ENCODE results near the gene SBF2.
"Not testable (repeated sequence)": the region's sequence is repeated elsewhere in the genome, so short reads cannot be mapped to it uniquely, and the experiment has no call there.

The SBF2 gene

DNA sequence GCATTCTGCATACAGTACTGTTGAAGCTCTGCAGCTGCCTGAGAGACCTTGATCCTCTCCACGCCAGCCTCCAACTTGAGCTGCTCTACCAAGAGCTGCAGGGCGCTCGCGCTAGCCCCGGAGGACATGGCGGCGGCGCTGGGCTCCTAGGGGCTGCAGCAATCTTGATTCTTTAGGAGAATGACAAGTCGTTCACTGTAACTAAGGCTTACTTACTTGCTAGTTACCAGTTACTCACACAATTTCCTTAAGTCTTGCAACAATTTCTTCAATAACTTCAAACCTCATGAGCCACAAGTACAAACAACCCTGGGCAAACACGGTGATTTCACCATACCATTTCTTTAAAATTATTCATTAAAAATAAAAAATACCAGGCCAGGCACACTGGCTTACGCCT is 21.9 kb downstream of the SBF2 start:
- ChIA-PET CTCF (no interaction called here), POLR2A (no interaction called here)
- no peak for TF ChIP-seq CTCF (IDR thresholded peaks at IDR 0.05; ENCODE audit: control extremely low read depth, extremely low read depth, low read depth, missing control alignments)
- DNase-seq (ENCODE audit: extremely low spot score) = no peak

DNA sequence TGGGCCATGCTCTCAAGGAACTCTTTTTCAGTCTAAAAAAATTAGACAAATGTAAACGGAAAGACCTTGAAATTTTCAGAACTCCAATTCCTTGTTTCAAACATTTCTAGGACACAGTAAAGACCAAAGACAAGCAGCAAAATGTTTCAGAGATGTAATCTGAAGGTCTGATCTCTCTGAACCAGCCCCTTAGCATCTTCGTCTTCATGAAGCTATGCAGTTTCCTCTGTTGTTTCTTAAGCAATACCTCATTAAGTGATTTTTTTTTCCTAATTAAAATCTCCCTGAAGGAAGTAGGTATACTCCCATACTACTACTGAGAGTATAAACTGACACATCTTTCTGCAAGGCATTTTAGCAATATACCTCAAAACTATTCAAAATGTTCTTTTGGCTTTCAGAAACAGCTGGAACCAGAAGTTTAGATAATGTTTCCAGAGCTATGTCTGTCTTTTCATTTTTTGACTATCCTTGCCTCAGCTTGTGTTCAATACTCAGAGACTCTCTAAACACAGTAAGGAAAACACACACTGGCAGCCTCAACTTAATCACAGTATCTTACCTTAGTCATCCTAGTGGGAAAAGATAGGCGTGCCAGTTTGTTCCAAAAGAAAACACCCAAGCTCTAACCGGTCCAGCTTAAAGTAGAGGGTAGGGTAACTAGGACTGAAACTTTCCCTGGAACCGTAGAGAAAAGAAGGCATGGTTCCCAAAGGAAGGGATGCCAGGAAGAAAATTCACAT is 25.1 kb downstream of the SBF2 start:
- DNase-seq (ENCODE audit: extremely low spot score) = no peak
- ChIA-PET CTCF (interaction anchor here (1.1 to 1.5 kb wide), 4 partner anchors 11 to 61 kb away, joined by 3 to 6 read pairs (median 3); no protein-coding TSS in a partner anchor), POLR2A (no interaction called here)
- no peak for TF ChIP-seq CTCF (IDR thresholded peaks at IDR 0.05; ENCODE audit: control extremely low read depth, extremely low read depth, low read depth, missing control alignments)

DNA sequence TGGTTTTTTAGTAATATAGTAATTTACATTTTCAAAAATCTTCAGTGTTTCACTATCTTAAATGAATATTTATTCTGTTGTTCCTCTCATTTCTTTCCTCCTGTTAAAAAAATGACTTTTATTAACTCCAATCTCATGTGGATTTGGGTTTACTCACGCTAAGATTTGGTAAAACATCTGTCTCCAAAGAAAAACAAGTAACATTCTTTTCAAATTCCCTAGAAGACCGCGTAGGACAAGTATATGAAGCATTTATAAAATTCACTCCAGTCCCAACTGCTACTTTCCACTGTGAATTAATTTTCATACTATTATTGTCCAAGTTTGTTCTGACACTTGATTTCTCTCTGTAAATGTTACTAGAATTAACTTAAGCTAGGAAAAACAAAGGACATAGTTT is 26.2 kb downstream of the SBF2 start:
- no peak for TF ChIP-seq CTCF (IDR thresholded peaks at IDR 0.05; ENCODE audit: control extremely low read depth, extremely low read depth, low read depth, missing control alignments)
- POLR2A ChIA-PET = no interaction called here
- CTCF ChIA-PET = interaction anchor here (0.9 to 1.5 kb wide), 2 partner anchors 9 to 12 kb away, joined by 3 read pairs; no protein-coding TSS in a partner anchor
- no peak for DNase-seq (ENCODE audit: extremely low spot score)

GRCh38 chr11:10265936-10266335 is 28.1 kb downstream of the SBF2 start:
- POLR2A ChIA-PET = no interaction called here
- no peak for DNase-seq (ENCODE audit: extremely low spot score)
- CTCF ChIA-PET = interaction anchor here (1.2 to 1.5 kb wide), 4 partner anchors 9 to 58 kb away, joined by 3 to 5 read pairs (median 4); no protein-coding TSS in a partner anchor
- no peak for TF ChIP-seq CTCF (IDR thresholded peaks at IDR 0.05; ENCODE audit: control extremely low read depth, extremely low read depth, low read depth, missing control alignments)

DNA sequence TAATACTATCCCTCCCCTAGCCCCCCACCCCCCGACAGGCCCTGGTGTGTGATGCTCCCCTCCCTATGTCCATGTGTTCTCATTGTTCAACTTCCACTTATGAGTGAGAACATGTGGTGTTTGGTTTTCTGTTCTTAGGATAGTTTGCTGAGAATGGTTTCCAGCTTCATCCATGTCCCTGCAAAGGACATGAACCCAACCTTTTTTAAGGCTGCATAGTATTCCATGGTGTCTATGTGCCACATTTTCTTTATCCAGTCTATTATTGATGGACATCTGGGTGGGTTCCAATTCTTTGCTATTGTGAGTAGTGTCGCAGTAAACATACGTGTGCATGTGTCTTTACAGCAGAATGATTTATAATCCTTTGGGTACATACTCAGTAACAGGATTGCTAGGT is 29.3 kb downstream of the SBF2 start:
- CTCF ChIA-PET = interaction anchor here (1.2 kb wide), 1 partner anchor 16 kb away, joined by 3 read pairs; no protein-coding TSS in a partner anchor
- POLR2A ChIA-PET; DNase-seq (ENCODE audit: extremely low spot score): not testable (repeated sequence)

- POLR2A ChIA-PET = no interaction called here
- no peak for TF ChIP-seq CTCF (IDR thresholded peaks at IDR 0.05; ENCODE audit: control extremely low read depth, extremely low read depth, low read depth, missing control alignments)
These were observed 30.1 kb downstream of the SBF2 start for GRCh38 chr11:10263929-10264328.

GRCh38 chr11:10261821-10262220 is 32.2 kb downstream of the SBF2 start:
- POLR2A ChIA-PET = no interaction called here
- no peak for TF ChIP-seq CTCF (IDR thresholded peaks at IDR 0.05; ENCODE audit: control extremely low read depth, extremely low read depth, low read depth, missing control alignments)
- CTCF ChIA-PET = no interaction called here
- DNase-seq (ENCODE audit: extremely low spot score) = no peak

More at GRCh38 chr11:10263929-10264328, 30.1 kb downstream of the SBF2 start:
- no peak for DNase-seq (ENCODE audit: extremely low spot score)
- CTCF ChIA-PET = interaction anchor here (1.2 kb wide), 1 partner anchor 17 kb away, joined by 3 read pairs; no protein-coding TSS in a partner anchor

Data from GM10248 (cell line).